ENCODE measurements around the gene MAGOHB. TPM values are rescaled to one million over a fixed set of nuclear protein-coding genes. Genes with fewer than 3 reads are reported as not detected.
"Not testable (repeated sequence)": the region's sequence is repeated elsewhere in the genome, so short reads cannot be mapped to it uniquely, and the experiment has no call there.

Gene MAGOHB
- total and polyA plus RNA-seq, 4 donors = 18.3 to 28.3 (median 21.3) TPM

DNA sequence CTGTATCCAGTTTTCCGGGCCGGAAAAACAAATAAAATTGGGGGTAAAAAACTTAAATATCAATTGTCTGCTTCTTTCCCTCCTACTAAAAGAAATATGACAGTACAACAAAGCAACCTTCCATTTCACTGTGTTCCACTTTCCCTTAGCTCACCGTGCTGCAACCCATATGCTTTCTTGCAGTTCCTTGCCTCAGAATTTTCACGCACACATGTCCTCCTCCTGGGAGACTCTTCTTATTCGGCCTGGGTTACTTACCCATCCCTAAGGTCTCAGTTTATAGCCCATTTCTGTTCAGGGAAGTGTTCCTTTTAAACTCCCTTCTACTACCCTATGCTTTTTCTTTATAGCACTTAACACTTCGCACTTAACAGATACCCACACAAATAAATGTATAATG lies 4.5 kb upstream of the MAGOHB start:
- no peak overlapping the region for H3K4me3 ChIP-seq (ENCODE audit: low read depth, low read length)
- no peaks in the 10 kb centered on the region for H3K9me3 ChIP-seq (ENCODE audit: control insufficient read depth, insufficient read depth, low read length)
- no peak overlapping the region for H3K27ac ChIP-seq (ENCODE audit: low read depth, low read length)
- 69% methylated on average over 3 of the region's 6 CpGs for WGBS (ENCODE audit: insufficient coverage)
- H3K4me1 ChIP-seq (ENCODE audit: control insufficient read depth, insufficient read depth, low read length) = no peaks in the 10 kb centered on the region
- DNase-seq (ENCODE audit: low read depth in 4 of 6, low spot score in 6 of 6) = no peak
- H3K36me3 ChIP-seq (ENCODE audit: control insufficient read depth, insufficient read depth, low read length) = no peaks in the 10 kb centered on the region
- H3K27me3 ChIP-seq (ENCODE audit: control insufficient read depth, insufficient read depth, low read length) = no peaks in the 10 kb centered on the region

DNA sequence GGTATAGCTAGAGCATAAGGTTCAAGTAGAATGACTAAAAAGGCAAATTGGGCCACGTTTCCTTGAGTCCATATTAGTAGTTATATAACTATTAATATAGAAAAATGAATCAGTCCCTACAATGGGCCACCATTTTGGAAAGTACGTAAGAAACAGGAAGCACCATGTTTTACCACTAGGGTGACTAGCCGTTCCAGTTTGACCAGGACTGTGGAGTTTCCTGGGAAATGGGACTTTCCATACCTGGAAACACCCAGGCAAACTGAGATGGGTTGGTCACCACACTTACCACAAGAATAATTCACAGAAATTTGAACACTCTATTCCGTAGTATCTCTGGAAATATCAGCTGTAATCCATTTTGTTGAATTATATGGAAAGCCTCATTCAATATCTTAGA lies 2.1 kb upstream of the MAGOHB start:
- peaks cover 5% of the 10 kb centered on the region for H3K4me1 ChIP-seq (ENCODE audit: control insufficient read depth, insufficient read depth, low read length)
- H3K27ac ChIP-seq (ENCODE audit: low read depth, low read length) = no peak overlapping the region
- no peak overlapping the region for H3K4me3 ChIP-seq (ENCODE audit: low read depth, low read length)
- no peak for DNase-seq (ENCODE audit: low read depth in 4 of 6, low spot score in 6 of 6)
- H3K9me3 ChIP-seq (ENCODE audit: control insufficient read depth, insufficient read depth, low read length) = no peaks in the 10 kb centered on the region
- no peaks in the 10 kb centered on the region for H3K36me3 ChIP-seq (ENCODE audit: control insufficient read depth, insufficient read depth, low read length)
- WGBS (ENCODE audit: insufficient coverage) = no CpG with 5 or more reads among the region's 4 CpGs
- H3K27me3 ChIP-seq (ENCODE audit: control insufficient read depth, insufficient read depth, low read length) = no peaks in the 10 kb centered on the region

DNA sequence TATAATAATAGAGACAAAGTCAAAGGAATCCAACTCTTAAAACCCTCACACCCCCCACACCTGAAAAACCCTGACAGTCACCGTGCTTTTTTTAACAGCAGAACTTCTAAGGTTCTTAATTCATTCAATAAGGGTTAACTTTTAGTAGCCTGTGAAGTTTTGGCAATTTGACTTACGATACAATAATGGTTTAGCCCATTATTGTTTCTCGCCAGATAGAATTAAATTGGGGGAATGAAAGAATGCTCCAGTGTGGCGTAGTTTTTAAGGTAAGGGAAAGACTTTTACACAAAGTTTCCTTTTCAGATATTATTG lies 604 bp upstream of the MAGOHB start:
- no peaks in the 10 kb centered on the region for H3K36me3 ChIP-seq (ENCODE audit: control insufficient read depth, insufficient read depth, low read length)
- H3K4me1 ChIP-seq (ENCODE audit: control insufficient read depth, insufficient read depth, low read length) = peaks cover 5% of the 10 kb centered on the region
- peak overlapping the region; percentile 93 for H3K4me3 ChIP-seq (ENCODE audit: low read depth, low read length)
- DNase-seq (ENCODE audit: low read depth in 4 of 6, low spot score in 6 of 6) = peak in 1 of 6 donors; percentile 1
- H3K27ac ChIP-seq (ENCODE audit: low read depth, low read length) = peak overlapping the region; percentile 69
- no peaks in the 10 kb centered on the region for H3K9me3 ChIP-seq (ENCODE audit: control insufficient read depth, insufficient read depth, low read length)
- 0% methylated on average over 1 of the region's 4 CpGs for WGBS (ENCODE audit: insufficient coverage)
- no peaks in the 10 kb centered on the region for H3K27me3 ChIP-seq (ENCODE audit: control insufficient read depth, insufficient read depth, low read length)

DNA sequence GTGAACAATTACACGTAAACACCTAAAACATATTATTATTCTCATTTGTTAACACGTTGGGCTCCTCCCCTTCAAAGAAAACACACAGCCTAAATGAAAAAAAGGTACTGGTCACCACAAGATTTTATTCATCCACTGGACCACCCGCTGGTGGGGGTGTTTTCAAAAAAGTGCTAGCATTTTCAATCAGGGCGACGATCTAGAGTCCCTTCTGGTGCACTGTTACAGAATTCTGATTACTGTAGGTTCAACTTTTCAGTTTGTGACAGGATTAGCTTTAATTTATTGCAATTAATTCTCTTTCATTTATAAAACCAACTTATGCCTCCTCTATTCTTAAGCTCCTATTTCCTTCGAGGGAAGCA lies 443 bp downstream of the MAGOHB start:
- Histone ChIP-seq H3K27ac (ENCODE audit: low read depth, low read length) (peak overlapping the region; percentile 86), H3K4me1 (ENCODE audit: control insufficient read depth, insufficient read depth, low read length) (peaks cover 5% of the 10 kb centered on the region), H3K9me3 (ENCODE audit: control insufficient read depth, insufficient read depth, low read length) (no peaks in the 10 kb centered on the region), H3K27me3 (ENCODE audit: control insufficient read depth, insufficient read depth, low read length) (no peaks in the 10 kb centered on the region), H3K4me3 (ENCODE audit: low read depth, low read length) (peak overlapping the region; percentile 93), H3K36me3 (ENCODE audit: control insufficient read depth, insufficient read depth, low read length) (no peaks in the 10 kb centered on the region)
- WGBS (ENCODE audit: insufficient coverage) = 0% methylated on average over 1 of the region's 6 CpGs
- DNase-seq (ENCODE audit: low read depth in 4 of 6, low spot score in 6 of 6) = no peak

DNA sequence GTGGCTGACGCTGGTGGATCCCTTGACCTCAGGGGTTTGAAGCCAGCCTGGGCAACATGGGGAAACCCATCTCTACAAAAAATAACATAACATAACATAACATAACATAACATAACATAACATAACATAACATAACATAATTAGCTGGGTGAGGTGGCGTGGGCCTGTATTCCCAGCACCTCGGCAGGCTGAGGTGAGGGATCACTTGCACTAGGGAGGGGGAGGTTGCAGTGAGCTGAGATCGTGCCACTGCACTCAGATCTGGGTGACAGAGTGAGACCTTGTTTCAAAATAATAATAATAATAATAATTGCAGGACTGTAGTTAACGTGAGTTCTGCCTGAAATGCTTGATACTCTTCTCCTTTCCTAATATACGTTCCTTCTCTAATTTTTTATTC lies 1.3 kb downstream of the MAGOHB start:
- Histone ChIP-seq H3K4me1 (ENCODE audit: control insufficient read depth, insufficient read depth, low read length) (peaks cover 5% of the 10 kb centered on the region), H3K36me3 (ENCODE audit: control insufficient read depth, insufficient read depth, low read length) (no peaks in the 10 kb centered on the region), H3K9me3 (ENCODE audit: control insufficient read depth, insufficient read depth, low read length) (no peaks in the 10 kb centered on the region), H3K27ac (ENCODE audit: low read depth, low read length) (no peak overlapping the region), H3K4me3 (ENCODE audit: low read depth, low read length) (no peak overlapping the region), H3K27me3 (ENCODE audit: control insufficient read depth, insufficient read depth, low read length) (no peaks in the 10 kb centered on the region)
- 50% methylated on average over 1 of the region's 6 CpGs for WGBS (ENCODE audit: insufficient coverage)
- DNase-seq (ENCODE audit: low read depth in 4 of 6, low spot score in 6 of 6) = no peak

DNA sequence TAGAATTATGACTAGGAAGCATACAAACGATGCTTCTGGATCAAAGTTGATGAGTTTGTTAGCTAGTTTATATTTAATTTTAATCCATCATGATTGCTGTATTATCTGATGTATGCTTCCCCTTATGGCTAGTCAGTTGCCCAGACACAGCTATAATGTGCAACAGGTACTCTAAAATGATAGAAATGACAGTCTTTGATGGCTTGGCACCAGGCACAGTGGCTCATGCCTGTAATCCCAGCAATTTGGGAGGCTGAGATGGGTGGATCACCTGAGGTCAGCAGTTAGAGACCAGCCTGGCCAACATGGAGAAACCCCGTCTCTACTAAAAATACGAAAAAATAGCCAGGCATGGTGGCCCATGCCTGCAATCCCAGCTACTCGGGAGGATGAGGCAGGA lies 2.2 kb downstream of the MAGOHB start:
- H3K9me3 ChIP-seq (ENCODE audit: control insufficient read depth, insufficient read depth, low read length); H3K4me1 ChIP-seq (ENCODE audit: control insufficient read depth, insufficient read depth, low read length); H3K4me3 ChIP-seq (ENCODE audit: low read depth, low read length); DNase-seq (ENCODE audit: low read depth in 4 of 6, low spot score in 6 of 6); H3K36me3 ChIP-seq (ENCODE audit: control insufficient read depth, insufficient read depth, low read length); H3K27me3 ChIP-seq (ENCODE audit: control insufficient read depth, insufficient read depth, low read length); H3K27ac ChIP-seq (ENCODE audit: low read depth, low read length): not testable (repeated sequence)
- 96% methylated on average over 3 of the region's 4 CpGs for WGBS (ENCODE audit: insufficient coverage)

DNA sequence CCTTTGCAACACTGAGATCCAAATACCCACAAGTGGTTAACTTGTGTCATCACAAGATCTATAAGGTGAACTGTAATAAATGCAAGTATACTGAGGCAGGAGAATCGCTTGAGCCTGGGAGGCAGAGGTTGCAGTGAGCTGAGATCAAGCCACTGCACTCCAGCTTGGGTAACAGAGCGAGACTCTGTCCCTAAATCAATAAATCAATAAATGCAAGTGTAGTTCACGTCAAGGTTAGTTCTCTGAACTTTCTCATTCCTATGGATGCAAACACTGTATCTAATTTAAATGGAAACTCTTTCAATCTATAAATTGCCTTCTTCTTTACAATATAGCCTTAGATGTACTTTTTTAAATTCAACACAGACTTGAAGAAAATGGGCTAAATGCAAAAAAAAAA lies 3.2 kb downstream of the MAGOHB start:
- Histone ChIP-seq H3K9me3 (ENCODE audit: control insufficient read depth, insufficient read depth, low read length) (no peaks in the 10 kb centered on the region), H3K36me3 (ENCODE audit: control insufficient read depth, insufficient read depth, low read length) (no peaks in the 10 kb centered on the region), H3K27ac (ENCODE audit: low read depth, low read length) (no peak overlapping the region), H3K27me3 (ENCODE audit: control insufficient read depth, insufficient read depth, low read length) (no peaks in the 10 kb centered on the region), H3K4me3 (ENCODE audit: low read depth, low read length) (no peak overlapping the region), H3K4me1 (ENCODE audit: control insufficient read depth, insufficient read depth, low read length) (peaks cover 5% of the 10 kb centered on the region)
- no peak for DNase-seq (ENCODE audit: low read depth in 4 of 6, low spot score in 6 of 6)
- no CpG with 5 or more reads among the region's 3 CpGs for WGBS (ENCODE audit: insufficient coverage)

DNA sequence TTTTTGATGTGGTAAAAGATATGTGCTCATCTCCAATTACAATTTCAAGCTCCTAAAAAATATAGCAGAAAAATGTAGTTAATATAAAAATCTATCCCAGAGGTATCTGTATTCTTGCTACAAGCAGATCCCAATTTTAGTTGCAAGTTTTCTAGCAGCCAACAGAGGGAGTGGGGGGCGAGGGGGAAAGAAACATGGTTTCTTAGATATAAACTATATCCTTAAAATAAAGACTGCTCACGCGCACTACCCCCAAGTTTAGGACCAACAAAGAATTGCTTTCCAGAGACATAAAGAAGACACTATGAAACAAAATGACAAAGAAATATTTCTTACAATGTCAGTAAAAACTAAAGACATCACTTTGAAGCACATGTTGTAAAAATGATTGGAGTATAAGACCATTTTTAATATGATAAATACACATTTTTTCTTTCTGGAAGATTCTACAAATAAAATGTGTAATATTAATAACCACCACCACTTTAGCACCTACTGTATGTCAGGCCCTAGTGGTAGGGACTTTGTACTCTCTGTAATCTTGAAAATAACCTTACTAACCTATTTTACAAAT lies 5.4 kb downstream of the MAGOHB start:
- Histone ChIP-seq H3K36me3 (ENCODE audit: control insufficient read depth, insufficient read depth, low read length) (no peaks in the 10 kb centered on the region), H3K27me3 (ENCODE audit: control insufficient read depth, insufficient read depth, low read length) (no peaks in the 10 kb centered on the region), H3K4me1 (ENCODE audit: control insufficient read depth, insufficient read depth, low read length) (peaks cover 5% of the 10 kb centered on the region), H3K4me3 (ENCODE audit: low read depth, low read length) (no peak overlapping the region), H3K9me3 (ENCODE audit: control insufficient read depth, insufficient read depth, low read length) (no peaks in the 10 kb centered on the region), H3K27ac (ENCODE audit: low read depth, low read length) (no peak overlapping the region)
- WGBS (ENCODE audit: insufficient coverage) = no CpG with 5 or more reads among the region's 3 CpGs
- no peak for DNase-seq (ENCODE audit: low read depth in 4 of 6, low spot score in 6 of 6)

DNA sequence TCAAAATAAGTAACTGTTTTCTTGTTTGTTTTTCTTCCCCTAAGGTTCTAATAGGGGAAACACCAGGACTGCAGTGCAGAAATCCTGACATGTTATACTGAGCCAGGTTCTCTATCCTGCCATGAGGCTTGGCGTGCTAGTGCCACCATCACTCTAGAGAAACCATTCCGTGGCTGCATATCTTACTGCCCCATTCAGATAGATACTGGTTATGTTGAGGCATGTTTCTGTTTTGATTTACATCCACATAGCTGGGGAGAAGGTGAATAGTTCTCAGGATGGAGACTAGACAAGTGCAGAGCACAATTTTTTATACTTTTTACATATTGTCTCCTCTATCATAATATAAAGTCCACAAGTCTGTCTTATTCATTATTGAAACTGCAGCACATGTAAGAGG lies 11.5 kb downstream of the MAGOHB start:
- H3K36me3 ChIP-seq (ENCODE audit: control insufficient read depth, insufficient read depth, low read length) = no peaks in the 10 kb centered on the region
- H3K27me3 ChIP-seq (ENCODE audit: control insufficient read depth, insufficient read depth, low read length) = no peaks in the 10 kb centered on the region
- WGBS (ENCODE audit: insufficient coverage) = no CpG with 5 or more reads among the region's 2 CpGs
- no peak overlapping the region for H3K4me3 ChIP-seq (ENCODE audit: low read depth, low read length)
- DNase-seq (ENCODE audit: low read depth in 4 of 6, low spot score in 6 of 6) = no peak
- no peak overlapping the region for H3K27ac ChIP-seq (ENCODE audit: low read depth, low read length)
- H3K4me1 ChIP-seq (ENCODE audit: control insufficient read depth, insufficient read depth, low read length) = no peaks in the 10 kb centered on the region
- no peaks in the 10 kb centered on the region for H3K9me3 ChIP-seq (ENCODE audit: control insufficient read depth, insufficient read depth, low read length)

DNA sequence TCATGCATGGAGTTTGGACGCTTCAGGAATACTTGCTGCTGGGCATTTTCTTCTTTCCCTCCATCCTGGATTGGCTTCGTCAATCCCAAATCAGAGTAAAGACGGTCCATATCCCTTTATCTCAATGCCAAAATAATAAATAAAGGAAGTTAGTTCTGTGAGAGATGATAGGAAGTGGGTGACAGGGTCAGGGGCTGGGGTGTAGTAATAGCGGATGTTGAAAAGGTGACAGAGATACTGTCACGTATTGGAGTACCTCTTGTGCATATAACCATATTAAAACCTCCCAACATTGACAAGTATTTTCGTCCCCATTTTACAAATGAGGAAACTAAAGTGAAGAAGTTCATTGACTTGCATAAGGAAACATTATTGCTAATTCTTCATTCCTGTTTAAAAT lies 12.4 kb downstream of the MAGOHB start:
- H3K36me3 ChIP-seq (ENCODE audit: control insufficient read depth, insufficient read depth, low read length) = no peaks in the 10 kb centered on the region
- H3K9me3 ChIP-seq (ENCODE audit: control insufficient read depth, insufficient read depth, low read length) = no peaks in the 10 kb centered on the region
- H3K27me3 ChIP-seq (ENCODE audit: control insufficient read depth, insufficient read depth, low read length) = no peaks in the 10 kb centered on the region
- no peaks in the 10 kb centered on the region for H3K4me1 ChIP-seq (ENCODE audit: control insufficient read depth, insufficient read depth, low read length)
- no peak overlapping the region for H3K27ac ChIP-seq (ENCODE audit: low read depth, low read length)
- no CpG with 5 or more reads among the region's 6 CpGs for WGBS (ENCODE audit: insufficient coverage)
- no peak overlapping the region for H3K4me3 ChIP-seq (ENCODE audit: low read depth, low read length)
- no peak for DNase-seq (ENCODE audit: low read depth in 4 of 6, low spot score in 6 of 6)

Measured in spinal cord (tissue), 10 donors.